OCI-LY1 (cell line): ENCODE results near the gene NEUROD6.

Experiments
- EZH2 ChIP-seq: fragments of 200-600 bp; sonication (generic), shearing (Covaris generic); IDR thresholded peaks from 2 replicates; pipeline ENCODE4 v1.8.0; 2017; ENCODE audit warnings: borderline replicate concordance, mixed run types, mild to moderate bottlenecking, antibody characterized with exemption, low read length, moderate library complexity, mixed read lengths
- TF ChIP-seq, protein P1 (sequence below): fragments of 200-600 bp; sonication (generic), shearing (Covaris generic); IDR thresholded peaks from 2 replicates; pipeline ENCODE4 v1.5.1; 2017; ENCODE audit warnings: mild to moderate bottlenecking, antibody characterized with exemption, low read length, moderate library complexity, mixed read lengths

DNA sequence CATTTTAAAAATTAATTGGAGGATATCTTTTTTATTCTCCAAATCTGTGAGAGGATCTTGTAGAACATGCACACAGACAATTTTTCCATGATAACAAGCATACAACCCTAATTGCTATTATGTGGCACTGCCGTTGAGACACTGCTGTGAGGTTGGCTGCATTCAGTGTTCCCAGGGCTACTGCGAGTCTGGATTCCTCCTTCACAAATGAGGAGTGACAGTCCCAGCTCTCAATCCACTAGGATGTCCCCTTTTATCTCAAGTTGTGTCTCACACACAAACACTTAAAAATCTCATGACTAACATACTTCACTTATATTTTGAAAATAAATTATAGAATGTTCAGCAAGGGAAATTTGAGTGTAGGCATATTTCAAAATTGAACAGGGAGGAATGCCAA, 14.1 kb downstream of the NEUROD6 start:
- TF ChIP-seq, protein P1, sequence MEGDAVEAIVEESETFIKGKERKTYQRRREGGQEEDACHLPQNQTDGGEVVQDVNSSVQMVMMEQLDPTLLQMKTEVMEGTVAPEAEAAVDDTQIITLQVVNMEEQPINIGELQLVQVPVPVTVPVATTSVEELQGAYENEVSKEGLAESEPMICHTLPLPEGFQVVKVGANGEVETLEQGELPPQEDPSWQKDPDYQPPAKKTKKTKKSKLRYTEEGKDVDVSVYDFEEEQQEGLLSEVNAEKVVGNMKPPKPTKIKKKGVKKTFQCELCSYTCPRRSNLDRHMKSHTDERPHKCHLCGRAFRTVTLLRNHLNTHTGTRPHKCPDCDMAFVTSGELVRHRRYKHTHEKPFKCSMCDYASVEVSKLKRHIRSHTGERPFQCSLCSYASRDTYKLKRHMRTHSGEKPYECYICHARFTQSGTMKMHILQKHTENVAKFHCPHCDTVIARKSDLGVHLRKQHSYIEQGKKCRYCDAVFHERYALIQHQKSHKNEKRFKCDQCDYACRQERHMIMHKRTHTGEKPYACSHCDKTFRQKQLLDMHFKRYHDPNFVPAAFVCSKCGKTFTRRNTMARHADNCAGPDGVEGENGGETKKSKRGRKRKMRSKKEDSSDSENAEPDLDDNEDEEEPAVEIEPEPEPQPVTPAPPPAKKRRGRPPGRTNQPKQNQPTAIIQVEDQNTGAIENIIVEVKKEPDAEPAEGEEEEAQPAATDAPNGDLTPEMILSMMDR = no peak
- TF ChIP-seq EZH2 = no peak
